GM12878 (cell line): ENCODE data around the gene SH3YL1. TPM values are rescaled to one million over a fixed set of nuclear protein-coding genes. Genes with fewer than 3 reads are reported as not detected.

Experiments
- ATAC-seq: fragments of 200-7000 bp; cut with Tn5 transposase; 3 replicates; pipeline ENCODE4 v1.9.1; 2020; ENCODE audit warnings: mild to moderate bottlenecking, moderate library complexity
- BruUV-seq: library from RNA; stranded (reverse); fragments of 400-500 nt; replicated peaks from 2 replicates; lab custom pipeline; 2021; lab: Mats Ljungman, UMichigan
- CTCF ChIA-PET: fragments of 300-600 bp; sonication (Branson Sonifier 250); formaldehyde crosslinking; extraction: SDS; loops from one replicate; lab custom pipeline; 2021; ENCODE audit warnings: inconsistent platforms; lab: Yijun Ruan, JAX
- POLR2A ChIA-PET: fragments of 350-600 bp; formaldehyde crosslinking; extraction: SDS; loops from one replicate; lab custom pipeline; 2021; ENCODE audit warnings: inconsistent platforms; lab: Charles Lee
- RAD21 ChIA-PET: fragments of 300-600 bp; sonication (Branson Sonifier 250); formaldehyde crosslinking; loops from one replicate; lab custom pipeline; 2023; ENCODE audit warnings: antibody characterized with exemption; ENCODE audit not compliant: unreplicated experiment; lab: Charles Lee
- SMC1A ChIA-PET: fragments of 300-600 bp; sonication (Branson Sonifier 250); formaldehyde crosslinking; loops from one replicate; lab custom pipeline; 2023; ENCODE audit not compliant: unreplicated experiment, uncharacterized antibody; lab: Charles Lee
- DNase-seq: peaks from one replicate; pipeline ENCODE4 v3.0.0-alpha.2; 2011; ENCODE audit warnings: low read depth, low spot score
- FAIRE-seq: peaks from 3 replicates; lab custom pipeline; 2011; peaks lifted over from hg19 to GRCh38; lab: Jason Lieb, UNC
- H2AFZ ChIP-seq: 2 replicates; pipeline ENCODE4 v1.6.0; 2011; ENCODE audit warnings: low read depth, low read length, control low read depth; ENCODE audit not compliant: control insufficient read depth
- H3K27ac ChIP-seq: 2 replicates; pipeline ENCODE4 v1.5.1; 2011; ENCODE audit warnings: control low read depth; ENCODE audit not compliant: control insufficient read depth, insufficient read depth
- H3K27me3 ChIP-seq, 2 experiments: replicated peaks in 1 of 2; 2 replicates each; pipeline versions ENCODE4 v1.6.0 to v1.6.1; 2011; ENCODE audit warnings: low read length in 1 of 2; ENCODE audit not compliant: control insufficient read depth in 2 of 2, insufficient read depth in 2 of 2
- H3K36me3 ChIP-seq, 2 experiments: 2 replicates each; pipeline ENCODE4 v1.5.1; 2011; ENCODE audit warnings: low read length in 1 of 2; ENCODE audit not compliant: control insufficient read depth in 2 of 2, insufficient read depth in 2 of 2
- H3K4me1 ChIP-seq: 2 replicates; pipeline ENCODE4 v1.6.1; 2011; ENCODE audit warnings: mild to moderate bottlenecking, low read length, moderate library complexity, mixed read lengths; ENCODE audit not compliant: control insufficient read depth, insufficient read depth
- H3K4me2 ChIP-seq: 2 replicates; pipeline ENCODE4 v1.6.0; 2011; ENCODE audit warnings: control low read depth; ENCODE audit not compliant: control insufficient read depth, insufficient read depth
- H3K4me3 ChIP-seq: fragments of 200-600 bp; sonication (generic); 2 replicates; pipeline ENCODE4 v1.5.1; 2016
- H3K79me2 ChIP-seq: 2 replicates; pipeline ENCODE4 v1.6.0; 2011; ENCODE audit warnings: low read length; ENCODE audit not compliant: control insufficient read depth, insufficient read depth
- H3K9ac ChIP-seq: 2 replicates; pipeline ENCODE4 v1.8.0; 2011; ENCODE audit warnings: low read length, control low read depth, mixed read lengths; ENCODE audit not compliant: control insufficient read depth, insufficient read depth
- H3K9me3 ChIP-seq: replicated peaks from 3 replicates; pipeline ENCODE4 v1.5.1; 2011; ENCODE audit warnings: mild to moderate bottlenecking, low read length; ENCODE audit not compliant: control insufficient read depth, insufficient read depth
- H4K20me1 ChIP-seq: 2 replicates; pipeline ENCODE4 v1.6.0; 2011; ENCODE audit not compliant: control insufficient read depth, insufficient read depth
- BCL11A ChIP-seq: IDR thresholded peaks from 2 replicates; pipeline ENCODE4 v1.6.1; 2011; ENCODE audit warnings: low read depth, low read length
- CBX3 ChIP-seq: fragments of 200-600 bp; sonication (generic); IDR thresholded peaks from 2 replicates; pipeline ENCODE4 v1.6.1; 2016; ENCODE audit warnings: low read depth, borderline replicate concordance
- MYB ChIP-seq: fragments of 150-350 bp; IDR thresholded peaks from 2 replicates; pipeline ENCODE4 v1.6.1; 2014; ENCODE audit warnings: mild to moderate bottlenecking, low read depth, low read length, borderline replicate concordance
- SMARCA5 ChIP-seq: fragments of 450-650 bp; IDR thresholded peaks from 2 replicates; pipeline ENCODE4 v1.6.1; 2017; ENCODE audit warnings: mild to moderate bottlenecking
- TCF12 ChIP-seq: IDR thresholded peaks from 2 replicates; pipeline ENCODE4 v1.6.1; 2011; ENCODE audit warnings: low read depth, mild to moderate bottlenecking, low read length
- WRNIP1 ChIP-seq: IDR thresholded peaks from 2 replicates; pipeline ENCODE4 v1.6.1; 2011; ENCODE audit warnings: low read depth, low read length, improper control_type of control experiment, borderline replicate concordance
- WGBS: methylation state at CpG from one replicate; pipeline ENCODE4 v1.1.6; 2016; ENCODE audit warnings: low lambda C conversion rate; ENCODE audit not compliant: insufficient replicate concordance, insufficient coverage; ENCODE audit errors: missing lambda C conversion rate; 5-methylcytosine and 5-hydroxymethylcytosine counted together
- in situ Hi-C: fragments of 300-500 bp; cut with MboI; formaldehyde crosslinking; loops from 9 replicates; pipeline ENCODE4 v1.14.3; 2018; ENCODE audit warnings: mixed read lengths
- intact Hi-C: fragments of 100-400 bp; cut with micrococcal nuclease; formaldehyde crosslinking; loops from one replicate; pipeline ENCODE4 v1.14.2; 2022; ENCODE audit not compliant: unreplicated experiment
- polyA plus RNA-seq, 11 experiments: library from polyadenylated mRNA; depleted of rRNA in 4 of 11; unstranded in 6 of 11; stranded (reverse) in 5 of 11; fragments of >200 nt; fragmentation: Nextera tagmentation in 4 of 11; fragmentation: Illumina TruSeq in 1 of 11; extraction: Ambion mirVana in 4 of 11; extraction: Trizol in 1 of 11; gene quantifications; 1 replicate in 1 of 11; 2 replicates in 10 of 11; pipeline versions ENCODE4 v1.2.1 to v1.2.3, GENCODE V29; 2011 to 2016; ENCODE audit warnings: inconsistent platforms in 2 of 11, missing spikeins in 2 of 11, low read depth in 1 of 11
- total RNA-seq, 4 experiments: library from RNA; depleted of rRNA in 3 of 4; stranded (reverse); fragments of >200 nt in 3 of 4; fragmentation: Illumina TruSeq in 1 of 4; extraction: Trizol in 1 of 4; gene quantifications; 2 replicates each; pipeline versions ENCODE4 v1.2.1 to v1.2.3, GENCODE V29; 2013 to 2021
- TF ChIP-seq, protein P1 (sequence below): fragments of 150-350 bp; IDR thresholded peaks from 2 replicates; pipeline ENCODE4 v1.6.1; 2016; ENCODE audit warnings: low read depth, low read length
- TF ChIP-seq, protein P2 (sequence below): IDR thresholded peaks from 2 replicates; pipeline ENCODE4 v1.6.1; 2012; ENCODE audit warnings: improper control_type of control experiment, low read depth, low read length; ENCODE audit not compliant: insufficient replicate concordance

SH3YL1 gene
- total and polyA plus RNA-seq, 10 of the 15 experiments (the other 5 are each of a cell fraction or from before 2014, with no cell fraction given) = 12.2 to 22.4 (median 17.2) TPM

DNA sequence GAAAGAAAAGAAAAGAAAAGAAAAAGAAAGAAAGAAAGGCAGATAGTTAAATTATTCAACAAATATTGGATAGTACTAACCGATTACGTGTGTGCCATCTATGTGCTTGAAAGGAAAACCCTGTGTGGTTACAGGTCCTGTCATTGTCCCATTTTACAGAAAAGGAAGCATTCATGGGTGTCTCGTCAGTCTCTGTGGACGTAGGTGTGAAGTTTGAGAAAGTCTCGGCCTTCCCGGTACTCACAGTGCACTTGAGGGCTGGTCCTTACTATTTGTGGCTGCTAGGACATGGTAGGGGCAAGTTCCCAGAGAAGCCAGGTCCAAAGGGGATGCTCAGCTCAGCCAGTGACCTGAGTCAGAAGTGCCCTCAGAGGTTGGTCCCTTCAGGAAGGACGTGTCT lies 19.3 kb downstream of the SH3YL1 start:
- WGBS = 84% methylated on average over 7 of the region's 7 CpGs
- H3K4me1 ChIP-seq = no peaks in the 10 kb centered on the region
- no peaks in the 10 kb centered on the region; a peak in 1 of 4 replicates for H3K36me3 ChIP-seq
- no peak overlapping the region for H3K4me3 ChIP-seq
- H3K27me3 ChIP-seq = no peaks in the 10 kb centered on the region
- ChIA-PET CTCF (interaction anchor here (1.5 to 3.6 kb wide), 3 partner anchors 13 to 30 kb away, joined by 3 to 33 read pairs (median 9); no protein-coding TSS in a partner anchor), RAD21 (no interaction called here)
- TF ChIP-seq BCL11A (no peak), CBX3 (no peak), TCF12 (no peak), SMARCA5 (no peak), MYB (no peak), WRNIP1 (no peak)
- TF ChIP-seq, protein P1, sequence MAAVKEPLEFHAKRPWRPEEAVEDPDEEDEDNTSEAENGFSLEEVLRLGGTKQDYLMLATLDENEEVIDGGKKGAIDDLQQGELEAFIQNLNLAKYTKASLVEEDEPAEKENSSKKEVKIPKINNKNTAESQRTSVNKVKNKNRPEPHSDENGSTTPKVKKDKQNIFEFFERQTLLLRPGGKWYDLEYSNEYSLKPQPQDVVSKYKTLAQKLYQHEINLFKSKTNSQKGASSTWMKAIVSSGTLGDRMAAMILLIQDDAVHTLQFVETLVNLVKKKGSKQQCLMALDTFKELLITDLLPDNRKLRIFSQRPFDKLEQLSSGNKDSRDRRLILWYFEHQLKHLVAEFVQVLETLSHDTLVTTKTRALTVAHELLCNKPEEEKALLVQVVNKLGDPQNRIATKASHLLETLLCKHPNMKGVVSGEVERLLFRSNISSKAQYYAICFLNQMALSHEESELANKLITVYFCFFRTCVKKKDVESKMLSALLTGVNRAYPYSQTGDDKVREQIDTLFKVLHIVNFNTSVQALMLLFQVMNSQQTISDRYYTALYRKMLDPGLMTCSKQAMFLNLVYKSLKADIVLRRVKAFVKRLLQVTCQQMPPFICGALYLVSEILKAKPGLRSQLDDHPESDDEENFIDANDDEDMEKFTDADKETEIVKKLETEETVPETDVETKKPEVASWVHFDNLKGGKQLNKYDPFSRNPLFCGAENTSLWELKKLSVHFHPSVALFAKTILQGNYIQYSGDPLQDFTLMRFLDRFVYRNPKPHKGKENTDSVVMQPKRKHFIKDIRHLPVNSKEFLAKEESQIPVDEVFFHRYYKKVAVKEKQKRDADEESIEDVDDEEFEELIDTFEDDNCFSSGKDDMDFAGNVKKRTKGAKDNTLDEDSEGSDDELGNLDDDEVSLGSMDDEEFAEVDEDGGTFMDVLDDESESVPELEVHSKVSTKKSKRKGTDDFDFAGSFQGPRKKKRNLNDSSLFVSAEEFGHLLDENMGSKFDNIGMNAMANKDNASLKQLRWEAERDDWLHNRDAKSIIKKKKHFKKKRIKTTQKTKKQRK = no peak
- TF ChIP-seq, protein P2, sequence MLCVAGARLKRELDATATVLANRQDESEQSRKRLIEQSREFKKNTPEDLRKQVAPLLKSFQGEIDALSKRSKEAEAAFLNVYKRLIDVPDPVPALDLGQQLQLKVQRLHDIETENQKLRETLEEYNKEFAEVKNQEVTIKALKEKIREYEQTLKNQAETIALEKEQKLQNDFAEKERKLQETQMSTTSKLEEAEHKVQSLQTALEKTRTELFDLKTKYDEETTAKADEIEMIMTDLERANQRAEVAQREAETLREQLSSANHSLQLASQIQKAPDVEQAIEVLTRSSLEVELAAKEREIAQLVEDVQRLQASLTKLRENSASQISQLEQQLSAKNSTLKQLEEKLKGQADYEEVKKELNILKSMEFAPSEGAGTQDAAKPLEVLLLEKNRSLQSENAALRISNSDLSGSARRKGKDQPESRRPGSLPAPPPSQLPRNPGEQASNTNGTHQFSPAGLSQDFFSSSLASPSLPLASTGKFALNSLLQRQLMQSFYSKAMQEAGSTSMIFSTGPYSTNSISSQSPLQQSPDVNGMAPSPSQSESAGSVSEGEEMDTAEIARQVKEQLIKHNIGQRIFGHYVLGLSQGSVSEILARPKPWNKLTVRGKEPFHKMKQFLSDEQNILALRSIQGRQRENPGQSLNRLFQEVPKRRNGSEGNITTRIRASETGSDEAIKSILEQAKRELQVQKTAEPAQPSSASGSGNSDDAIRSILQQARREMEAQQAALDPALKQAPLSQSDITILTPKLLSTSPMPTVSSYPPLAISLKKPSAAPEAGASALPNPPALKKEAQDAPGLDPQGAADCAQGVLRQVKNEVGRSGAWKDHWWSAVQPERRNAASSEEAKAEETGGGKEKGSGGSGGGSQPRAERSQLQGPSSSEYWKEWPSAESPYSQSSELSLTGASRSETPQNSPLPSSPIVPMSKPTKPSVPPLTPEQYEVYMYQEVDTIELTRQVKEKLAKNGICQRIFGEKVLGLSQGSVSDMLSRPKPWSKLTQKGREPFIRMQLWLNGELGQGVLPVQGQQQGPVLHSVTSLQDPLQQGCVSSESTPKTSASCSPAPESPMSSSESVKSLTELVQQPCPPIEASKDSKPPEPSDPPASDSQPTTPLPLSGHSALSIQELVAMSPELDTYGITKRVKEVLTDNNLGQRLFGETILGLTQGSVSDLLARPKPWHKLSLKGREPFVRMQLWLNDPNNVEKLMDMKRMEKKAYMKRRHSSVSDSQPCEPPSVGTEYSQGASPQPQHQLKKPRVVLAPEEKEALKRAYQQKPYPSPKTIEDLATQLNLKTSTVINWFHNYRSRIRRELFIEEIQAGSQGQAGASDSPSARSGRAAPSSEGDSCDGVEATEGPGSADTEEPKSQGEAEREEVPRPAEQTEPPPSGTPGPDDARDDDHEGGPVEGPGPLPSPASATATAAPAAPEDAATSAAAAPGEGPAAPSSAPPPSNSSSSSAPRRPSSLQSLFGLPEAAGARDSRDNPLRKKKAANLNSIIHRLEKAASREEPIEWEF = no peak
- TF ChIP-seq, all 136 proteins: peak for 0
- Histone ChIP-seq H3K27ac (no peak overlapping the region), H3K4me2 (no peak overlapping the region), H3K79me2 (no peaks in the 10 kb centered on the region), H4K20me1 (no peaks in the 10 kb centered on the region), H2AFZ (no peak overlapping the region), H3K9me3 (no peaks in the 10 kb centered on the region), H3K9ac (no peak overlapping the region)
- SMC1A ChIA-PET = no interaction called here
- DNase-seq (no peak), ATAC-seq (no peak), FAIRE-seq (no peak)
- intact Hi-C loops = no loop called here
- in situ Hi-C loops = loop anchor here (10.0 kb wide), 1 partner anchor 390 kb away; no protein-coding TSS in a partner anchor
- BruUV-seq = no TSS peak
- POLR2A ChIA-PET = interaction anchor here (0.7 kb wide), 1 partner anchor 646 kb away, joined by 3 read pairs; no protein-coding TSS in a partner anchor
